GM21786 (cell line): ENCODE results near the gene RASGRF1.
"Not testable (repeated sequence)": the region's sequence is repeated elsewhere in the genome, so short reads cannot be mapped to it uniquely, and the experiment has no call there.

ENCODE experiments used
- ATAC-seq: cut with Tn5 transposase; IDR thresholded peaks from one replicate; pipeline ENCODE4 v1.9.1; 2021; ENCODE audit not compliant: unreplicated experiment

The RASGRF1 gene

DNA sequence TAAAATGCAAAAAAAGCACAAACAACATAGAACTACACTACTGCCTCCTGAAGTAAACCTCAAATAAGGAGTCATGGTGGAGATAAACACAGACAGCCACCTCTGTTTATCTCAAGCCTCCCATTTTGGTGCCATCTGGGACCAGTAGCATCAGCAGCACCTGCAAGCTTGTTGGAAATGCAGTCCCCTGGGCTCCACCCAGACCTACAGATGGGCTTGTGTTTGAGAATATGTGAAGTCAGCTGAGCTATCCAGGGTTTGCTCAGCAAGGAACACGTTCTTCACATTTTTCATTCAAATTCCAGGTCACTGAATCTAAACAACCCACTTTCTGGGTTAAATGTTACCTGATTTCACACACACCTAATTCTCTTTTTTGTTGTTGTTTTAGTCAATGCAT is 45.5 kb downstream of the RASGRF1 start:
- no peak for ATAC-seq

DNA sequence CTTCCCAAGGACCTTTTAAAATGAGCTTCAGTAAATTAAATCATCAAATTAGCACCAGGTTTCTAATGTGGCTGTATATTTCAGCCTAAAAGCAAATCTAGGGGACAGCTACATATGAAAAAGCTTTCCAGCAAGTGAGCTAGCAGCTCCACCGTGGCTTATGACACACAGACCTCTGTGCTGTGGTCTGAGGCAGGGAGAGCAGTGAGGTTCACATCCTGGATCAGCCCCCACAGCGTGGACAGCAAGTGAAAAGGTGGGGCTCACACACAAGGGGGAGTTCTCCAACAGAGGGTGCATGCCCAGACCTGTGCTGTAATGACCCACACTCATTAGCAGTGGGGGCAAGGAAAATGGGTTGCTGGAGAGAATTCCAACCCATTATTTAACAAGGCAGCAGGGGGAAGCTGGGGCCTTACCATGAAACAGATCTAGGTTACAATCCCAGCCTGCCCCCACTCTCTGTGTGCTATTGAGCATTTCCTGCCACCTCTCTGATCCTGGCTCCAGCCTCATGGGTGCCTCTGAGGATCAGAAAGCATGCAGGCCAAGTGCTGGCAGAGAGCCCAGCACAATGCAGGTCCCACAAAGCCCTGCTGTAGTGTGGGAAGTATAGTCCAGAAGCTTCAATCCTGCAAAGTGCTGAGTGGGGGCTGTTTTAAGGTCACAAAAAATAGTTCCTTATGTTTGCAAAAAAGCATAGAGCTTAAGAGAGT is 48.2 kb downstream of the RASGRF1 start:
- no peak for ATAC-seq

DNA sequence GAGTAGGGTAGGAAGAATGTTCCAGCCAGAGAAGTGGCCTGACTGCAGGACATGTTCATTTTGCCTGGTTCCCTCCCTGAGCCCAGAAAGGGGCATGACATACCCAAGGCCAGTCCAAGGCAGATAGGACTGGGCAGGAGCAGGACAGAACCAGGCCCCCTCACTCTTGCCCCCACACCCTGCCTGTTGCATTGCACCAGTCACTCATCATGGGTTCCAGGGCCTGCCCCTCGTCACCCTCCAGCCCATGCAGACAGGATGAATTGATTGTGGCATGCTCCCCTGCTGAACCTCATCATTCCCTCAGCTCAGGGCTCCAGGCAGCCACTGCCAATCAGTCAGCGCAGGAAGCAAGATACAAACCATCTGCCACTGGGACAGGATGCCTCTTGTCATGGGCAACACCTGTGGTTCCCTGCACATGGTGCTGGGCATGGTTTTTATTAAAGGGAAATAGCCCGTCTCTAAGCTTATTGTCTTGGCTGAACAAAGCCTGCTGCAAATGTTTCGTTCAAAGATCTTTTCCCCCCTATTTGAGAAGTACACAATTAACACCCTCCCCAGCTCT is 48.9 kb downstream of the RASGRF1 start:
- ATAC-seq = no peak

GRCh38 chr15:79037848-79038247 is 52.7 kb downstream of the RASGRF1 start:
- no peak for ATAC-seq

DNA sequence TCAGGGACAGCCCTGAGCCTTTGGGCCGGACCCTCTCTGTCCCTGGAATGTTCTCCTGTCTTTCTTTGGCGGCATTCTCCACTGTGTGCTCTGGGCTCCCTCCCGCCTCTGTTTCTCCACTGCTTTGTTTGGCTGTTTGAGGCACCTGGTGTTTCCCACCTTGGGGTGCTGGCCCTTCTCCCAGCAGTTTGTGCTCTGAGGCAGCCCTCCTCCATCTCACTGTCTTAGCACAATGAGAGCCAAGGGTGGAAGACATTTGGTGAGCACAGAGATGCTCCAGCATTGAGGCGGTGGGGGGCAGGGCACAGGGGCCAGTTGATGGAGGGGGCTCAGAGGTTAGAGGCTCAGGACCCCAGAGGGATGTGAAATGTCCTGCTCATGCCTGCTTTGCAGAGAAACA is 54.3 kb downstream of the RASGRF1 start:
- ATAC-seq = no peak

- ATAC-seq = no peak
These were observed 54.8 kb downstream of the RASGRF1 start for GRCh38 chr15:79035814-79036213.

- ATAC-seq = peak; percentile 65
These were observed 55.4 kb downstream of the RASGRF1 start for GRCh38 chr15:79035111-79035601.

GRCh38 chr15:79034284-79034683 is 56.3 kb downstream of the RASGRF1 start:
- no peak for ATAC-seq

- no peak for ATAC-seq
These were observed 57.9 kb downstream of the RASGRF1 start for GRCh38 chr15:79032656-79033055.

DNA sequence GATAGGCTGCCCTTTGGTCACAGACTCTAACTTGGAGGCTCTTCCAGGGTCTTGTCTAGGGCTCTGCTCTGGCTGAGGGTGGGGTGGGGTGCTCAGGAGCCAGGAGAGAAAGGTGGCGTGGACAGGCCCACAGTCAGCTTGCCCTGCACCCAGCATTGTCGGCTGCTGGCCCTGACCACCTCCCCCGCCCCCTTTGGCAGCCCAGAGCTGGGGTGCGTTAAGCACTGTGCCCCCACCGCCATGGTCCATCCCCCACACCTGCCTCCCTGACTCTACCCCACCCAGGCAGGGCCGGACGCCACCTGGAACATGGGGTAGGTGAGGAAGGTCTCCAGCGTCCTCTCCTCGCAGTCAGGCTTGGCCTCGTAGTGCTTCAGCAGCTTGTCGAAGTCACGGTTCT is 58.8 kb downstream of the RASGRF1 start:
- ATAC-seq = no peak

DNA sequence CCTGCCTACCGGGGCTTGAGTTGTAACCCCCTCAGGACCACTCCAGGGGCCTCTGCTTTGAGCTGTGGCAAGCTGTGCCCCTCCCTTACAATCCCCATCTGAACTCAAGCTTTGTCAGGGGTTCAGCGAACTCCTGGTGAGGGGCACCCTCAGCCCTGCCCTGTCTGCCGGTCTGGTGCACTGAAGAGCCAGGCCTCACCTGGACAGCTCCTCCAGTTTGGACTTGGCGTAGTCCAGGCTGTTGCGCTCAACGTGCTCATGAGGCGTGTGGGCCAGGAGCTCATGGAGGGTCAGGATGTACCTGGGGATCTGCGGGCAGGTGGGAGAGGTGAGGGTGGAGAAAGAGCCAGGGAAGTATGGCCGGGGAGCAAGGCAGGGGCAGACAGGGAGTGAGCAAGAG is 59.4 kb downstream of the RASGRF1 start:
- ATAC-seq = no peak

GRCh38 chr15:79030470-79030869 is 60.1 kb downstream of the RASGRF1 start:
- ATAC-seq = no peak

GRCh38 chr15:79028411-79028964 is 62.1 kb downstream of the RASGRF1 start:
- no peak for ATAC-seq

GRCh38 chr15:79027532-79028410 is 62.8 kb downstream of the RASGRF1 start:
- no peak for ATAC-seq

GRCh38 chr15:79025802-79026201 is 64.8 kb downstream of the RASGRF1 start:
- ATAC-seq = no peak

- no peak for ATAC-seq
These were observed 65.4 kb downstream of the RASGRF1 start for GRCh38 chr15:79025201-79025600.

- not testable (repeated sequence) for ATAC-seq
These were observed 66.1 kb downstream of the RASGRF1 start for GRCh38 chr15:79024493-79024892.

DNA sequence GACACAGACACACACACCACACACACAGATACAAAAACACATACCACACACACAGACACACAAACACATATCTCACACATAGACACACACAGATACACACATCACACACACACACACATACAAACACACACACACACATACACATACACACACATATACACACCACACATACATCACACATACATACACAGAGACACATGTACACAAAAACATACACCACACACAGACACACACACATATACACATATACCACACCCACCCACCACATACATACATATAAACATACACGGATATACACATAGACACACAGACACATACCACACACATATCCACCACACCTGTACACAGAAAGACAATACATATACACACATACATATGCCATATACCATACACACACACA is 66.7 kb downstream of the RASGRF1 start:
- ATAC-seq = no peak

DNA sequence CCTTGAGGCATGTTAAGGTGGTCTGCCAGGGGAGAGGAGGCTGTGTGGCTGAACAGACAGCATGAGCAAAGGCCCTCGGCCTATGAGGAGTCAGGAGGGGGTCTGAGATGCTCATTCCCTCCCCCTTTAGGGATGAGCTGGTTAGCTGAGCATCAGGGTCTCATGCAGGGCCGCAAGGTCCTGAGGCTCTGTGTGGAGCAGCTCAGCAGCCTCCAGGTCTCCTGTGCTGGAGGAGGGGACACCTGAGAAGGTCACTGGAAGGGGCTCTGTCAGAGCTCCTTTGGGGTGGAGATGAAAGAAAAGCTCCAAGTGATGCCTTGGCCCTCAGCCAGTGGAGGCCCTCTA is 67.1 kb downstream of the RASGRF1 start:
- no peak for ATAC-seq

- no peak for ATAC-seq
These were observed 71.6 kb downstream of the RASGRF1 start for GRCh38 chr15:79018960-79019359.

DNA sequence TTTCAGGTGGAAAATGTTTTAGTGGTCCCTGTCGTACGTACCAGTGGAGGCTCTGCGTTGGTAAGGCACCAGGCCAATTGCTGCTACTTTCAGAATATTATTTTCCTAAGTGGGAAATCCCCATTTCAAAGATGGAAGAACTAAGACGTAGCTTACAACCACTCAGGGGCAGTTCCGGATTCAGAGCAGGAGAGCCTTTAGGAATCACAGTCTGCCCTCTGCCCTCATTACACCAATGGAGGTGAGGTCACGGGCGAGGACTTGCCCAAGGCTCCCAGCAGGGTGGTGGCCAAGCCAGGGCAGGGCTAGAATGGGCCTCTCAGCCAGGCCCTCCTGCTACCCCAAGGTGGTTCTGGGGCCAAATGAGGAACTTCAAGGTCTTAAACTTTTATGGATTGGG is 72.6 kb downstream of the RASGRF1 start:
- no peak for ATAC-seq
